Thyroid gland (tissue), 4 donors: ENCODE results near the gene ZNF579. TPM values are rescaled to one million over a fixed set of nuclear protein-coding genes. Genes with fewer than 3 reads are reported as not detected.

Experiments
- DNase-seq, 2 donors: peaks; one replicate each; pipeline ENCODE4 v3.0.0-alpha.2; 2019
- H3K27ac ChIP-seq, 3 donors: fragments of 200-600 bp; sonication (generic); 1 replicate in 2 of 3; 2 replicates in 1 of 3; pipeline ENCODE4 v1.5.1; 2016 to 2019; ENCODE audit warnings: mild to moderate bottlenecking in 1 of 3, moderate library complexity in 1 of 3
- H3K27me3 ChIP-seq: fragments of 200-600 bp; sonication (generic); one replicate; pipeline ENCODE4 v1.5.1; 2019
- H3K36me3 ChIP-seq, 2 donors: fragments of 200-600 bp; sonication (generic); one replicate each; pipeline ENCODE4 v1.5.1; 2016 to 2019
- H3K4me1 ChIP-seq, 2 donors: fragments of 200-600 bp; sonication (generic); one replicate each; pipeline ENCODE4 v1.5.1; 2017 to 2019
- H3K4me3 ChIP-seq, 3 donors: fragments of 200-600 bp; sonication (generic); replicated peaks in 1 of 3; 1 replicate in 2 of 3; 2 replicates in 1 of 3; pipeline ENCODE4 v1.5.1; 2016; ENCODE audit warnings: mild to moderate bottlenecking in 1 of 3
- H3K9me3 ChIP-seq: fragments of 200-600 bp; sonication (generic); one replicate; pipeline ENCODE4 v1.5.1; 2017
- POLR2A ChIP-seq, 2 donors: fragments of 450-650 bp; IDR thresholded peaks; one replicate each; pipeline ENCODE4 v1.6.1; 2017; ENCODE audit warnings: antibody characterized with exemption in 2 of 2, mild to moderate bottlenecking in 2 of 2, moderate library complexity in 1 of 2
- WGBS, 2 donors: methylation state at CpG; one replicate each; pipeline ENCODE4 v1.1.5; 2017; 5-methylcytosine and 5-hydroxymethylcytosine counted together
- intact Hi-C: fragments of 100-400 bp; cut with DNase I; formaldehyde crosslinking; loops from one replicate; pipeline ENCODE4 v1.15.1; 2023
- total RNA-seq, 4 donors: library from RNA; depleted of rRNA; stranded (reverse); fragments of >200 nt; gene quantifications; one replicate each; pipeline ENCODE4 v1.2.3, GENCODE V29; 2016
- TF ChIP-seq, protein P1 (sequence below), 6 experiments: fragments of 200-600 bp in 3 of 6; fragments of 450-650 bp in 3 of 6; sonication (generic) in 3 of 6; IDR thresholded peaks; one replicate each; pipeline ENCODE4 v1.5.1; 2016 to 2019; ENCODE audit warnings: antibody characterized with exemption in 6 of 6, mild to moderate bottlenecking in 2 of 6, inconsistent platforms in 1 of 6, moderate library complexity in 1 of 6

Gene ZNF579
- total RNA-seq, 4 donors from 2014 or later: 4.0 to 7.5 (median 6.6) TPM

DNA sequence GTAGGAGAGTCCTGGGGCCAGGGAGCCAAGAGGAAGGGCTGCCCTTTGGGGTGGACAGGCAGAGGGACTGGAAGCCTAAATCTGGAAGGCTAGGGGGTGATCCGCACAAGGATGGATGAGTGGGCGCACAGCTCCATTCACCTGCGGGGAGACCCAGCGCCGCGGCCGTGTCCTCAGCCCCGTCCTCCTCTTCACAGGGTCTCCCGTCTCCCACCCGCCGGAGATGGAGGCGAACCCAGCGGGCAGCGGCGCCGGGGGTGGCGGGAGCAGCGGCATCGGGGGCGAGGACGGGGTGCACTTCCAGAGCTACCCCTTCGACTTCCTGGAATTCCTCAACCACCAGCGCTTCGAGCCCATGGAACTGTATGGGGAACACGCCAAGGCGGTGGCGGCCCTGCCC, 32.7 kb upstream of the ZNF579 start:
- H3K4me3 ChIP-seq: no peak overlapping the region
- intact Hi-C loops: no loop called here
- 86 to 95% methylated on average over 15 to 27 of the region's 27 CpGs for WGBS, 2 donors
- H3K4me1 ChIP-seq: no peaks in the 10 kb centered on the region
- peaks cover 15 to 28% of the 10 kb centered on the region in 2 donors for H3K36me3 ChIP-seq
- TF ChIP-seq, protein P1, sequence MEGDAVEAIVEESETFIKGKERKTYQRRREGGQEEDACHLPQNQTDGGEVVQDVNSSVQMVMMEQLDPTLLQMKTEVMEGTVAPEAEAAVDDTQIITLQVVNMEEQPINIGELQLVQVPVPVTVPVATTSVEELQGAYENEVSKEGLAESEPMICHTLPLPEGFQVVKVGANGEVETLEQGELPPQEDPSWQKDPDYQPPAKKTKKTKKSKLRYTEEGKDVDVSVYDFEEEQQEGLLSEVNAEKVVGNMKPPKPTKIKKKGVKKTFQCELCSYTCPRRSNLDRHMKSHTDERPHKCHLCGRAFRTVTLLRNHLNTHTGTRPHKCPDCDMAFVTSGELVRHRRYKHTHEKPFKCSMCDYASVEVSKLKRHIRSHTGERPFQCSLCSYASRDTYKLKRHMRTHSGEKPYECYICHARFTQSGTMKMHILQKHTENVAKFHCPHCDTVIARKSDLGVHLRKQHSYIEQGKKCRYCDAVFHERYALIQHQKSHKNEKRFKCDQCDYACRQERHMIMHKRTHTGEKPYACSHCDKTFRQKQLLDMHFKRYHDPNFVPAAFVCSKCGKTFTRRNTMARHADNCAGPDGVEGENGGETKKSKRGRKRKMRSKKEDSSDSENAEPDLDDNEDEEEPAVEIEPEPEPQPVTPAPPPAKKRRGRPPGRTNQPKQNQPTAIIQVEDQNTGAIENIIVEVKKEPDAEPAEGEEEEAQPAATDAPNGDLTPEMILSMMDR (IDR thresholded peaks at IDR 0.05): no peak
- TF ChIP-seq POLR2A (IDR thresholded peaks at IDR 0.05): no peak
- DNase-seq: no peak
- no peaks in the 10 kb centered on the region for H3K9me3 ChIP-seq
- H3K27ac ChIP-seq: no peak overlapping the region
- no peaks in the 10 kb centered on the region for H3K27me3 ChIP-seq

DNA sequence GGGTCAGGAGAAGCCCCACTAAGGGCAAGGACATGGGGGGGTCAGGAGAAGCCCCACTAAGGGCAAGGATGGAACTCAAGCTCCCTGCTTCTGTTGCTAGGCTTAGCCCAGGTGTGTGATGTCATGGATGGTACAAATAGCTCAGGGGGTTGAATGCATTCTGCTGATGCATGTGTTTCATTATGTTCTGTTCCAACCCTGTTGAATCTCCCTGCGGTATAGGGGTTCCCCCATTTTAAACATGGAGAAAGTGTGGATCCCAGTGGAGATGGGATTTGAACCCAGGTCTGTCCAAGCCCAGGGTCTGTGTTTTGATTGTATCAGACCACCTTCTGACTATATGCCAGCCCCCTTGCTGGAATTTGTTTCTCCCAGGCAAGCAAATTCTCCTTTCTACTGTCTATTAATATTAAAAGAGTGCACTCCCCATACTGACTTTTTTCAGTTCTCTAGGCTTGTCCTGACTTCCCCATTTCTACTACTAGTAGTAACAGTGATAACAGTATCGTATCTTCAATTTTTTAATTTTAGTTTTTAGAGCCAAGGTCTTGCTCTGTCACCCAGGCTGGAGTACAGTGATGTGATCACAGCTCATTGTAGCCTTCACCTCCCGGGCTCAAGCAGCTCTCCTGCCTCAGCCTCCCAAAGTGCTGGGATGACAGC, 31.5 kb upstream of the ZNF579 start:
- TF ChIP-seq, protein P1 (IDR thresholded peaks at IDR 0.05): no peak
- TF ChIP-seq POLR2A (IDR thresholded peaks at IDR 0.05): no peak
- intact Hi-C loops: no loop called here
- Histone ChIP-seq H3K4me1 (no peaks in the 10 kb centered on the region), H3K4me3 (no peak overlapping the region), H3K27ac (no peak overlapping the region), H3K27me3 (no peaks in the 10 kb centered on the region), H3K36me3 (peaks cover 15 to 22% of the 10 kb centered on the region in 2 donors), H3K9me3 (no peaks in the 10 kb centered on the region)
- DNase-seq: no peak
- whole genome bisulfite sequencing, 2 donors: 90 to 97% methylated on average over 3 of the region's 3 CpGs

DNA sequence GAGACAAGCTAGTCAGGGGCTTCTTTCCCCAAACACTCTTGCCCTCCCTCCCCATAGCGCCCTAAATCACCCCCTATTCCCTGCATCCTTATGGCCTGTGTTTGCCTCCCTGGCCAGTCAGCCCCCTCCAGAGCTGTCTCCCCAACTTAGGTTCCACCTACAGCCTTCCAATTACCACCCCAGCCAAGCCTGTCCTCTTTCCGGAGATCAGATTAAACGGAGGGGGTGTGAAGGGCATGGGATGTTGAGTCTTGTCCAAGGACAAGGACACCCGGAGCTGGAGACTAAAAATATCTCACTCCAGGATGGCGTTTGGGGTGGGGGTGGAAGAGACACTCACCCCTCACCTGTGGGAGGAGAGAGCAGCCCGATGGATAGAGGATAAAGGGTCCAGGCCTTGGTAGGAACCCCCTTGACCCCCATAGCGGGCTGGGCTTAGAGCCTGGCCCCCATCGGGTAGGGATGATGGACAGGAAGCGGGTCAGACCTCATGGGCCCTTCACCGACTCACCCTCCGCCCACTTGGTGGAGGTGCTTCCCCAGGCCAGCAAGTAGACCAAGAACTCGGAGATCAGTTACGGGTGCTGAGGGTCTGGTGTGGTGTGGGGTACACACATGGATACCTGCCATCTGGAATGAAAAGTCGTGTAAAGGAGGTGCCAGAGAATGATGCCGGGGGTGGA, 30.8 kb upstream of the ZNF579 start:
- H3K4me1 ChIP-seq: peaks cover 4 to 6% of the 10 kb centered on the region in 2 donors
- H3K36me3 ChIP-seq: peaks cover 12 to 16% of the 10 kb centered on the region in 2 donors
- intact Hi-C loops: no loop called here
- no peaks in the 10 kb centered on the region for H3K9me3 ChIP-seq
- TF ChIP-seq, protein P1 (IDR thresholded peaks at IDR 0.05): no peak
- no peak for TF ChIP-seq POLR2A (IDR thresholded peaks at IDR 0.05)
- no peak overlapping the region for H3K27ac ChIP-seq
- H3K27me3 ChIP-seq: no peaks in the 10 kb centered on the region
- 78 to 85% methylated on average over 15 of the region's 15 CpGs for WGBS, 2 donors
- no peak for DNase-seq
- no peak overlapping the region for H3K4me3 ChIP-seq

DNA sequence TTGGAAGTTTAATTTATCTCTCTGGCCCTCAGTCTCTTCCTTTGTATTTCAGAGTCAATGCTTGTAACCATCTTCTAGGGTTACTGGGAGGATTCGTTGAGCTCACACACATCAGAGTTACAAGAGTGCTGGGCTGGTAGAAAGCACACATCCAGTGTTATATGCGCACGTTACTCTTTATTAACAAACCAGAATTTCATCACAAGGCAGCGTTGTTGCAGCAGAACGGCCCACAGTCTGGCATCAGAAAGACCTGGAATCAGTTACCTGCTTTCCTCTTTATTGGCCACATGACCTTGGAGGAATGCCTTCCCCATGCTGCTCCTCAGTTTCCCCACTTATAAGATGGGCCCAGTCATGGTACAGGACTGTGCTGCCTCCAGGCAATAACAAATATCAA, 28.7 kb upstream of the ZNF579 start:
- peaks cover 12 to 14% of the 10 kb centered on the region in 2 donors for H3K4me1 ChIP-seq
- TF ChIP-seq POLR2A (IDR thresholded peaks at IDR 0.05): no peak
- TF ChIP-seq, protein P1 (IDR thresholded peaks at IDR 0.05): no peak
- no peaks in the 10 kb centered on the region for H3K27me3 ChIP-seq
- no peak for DNase-seq
- no peaks in the 10 kb centered on the region for H3K9me3 ChIP-seq
- WGBS, 2 donors: 90 to 98% methylated on average over 5 of the region's 5 CpGs
- H3K4me3 ChIP-seq: no peak overlapping the region
- intact Hi-C loops: loop anchor here (5.0 kb wide), 1 partner anchor 92 kb away; no protein-coding TSS in a partner anchor
- peaks cover 0 to 3% of the 10 kb centered on the region in 2 donors for H3K36me3 ChIP-seq
- H3K27ac ChIP-seq: no peak overlapping the region

DNA sequence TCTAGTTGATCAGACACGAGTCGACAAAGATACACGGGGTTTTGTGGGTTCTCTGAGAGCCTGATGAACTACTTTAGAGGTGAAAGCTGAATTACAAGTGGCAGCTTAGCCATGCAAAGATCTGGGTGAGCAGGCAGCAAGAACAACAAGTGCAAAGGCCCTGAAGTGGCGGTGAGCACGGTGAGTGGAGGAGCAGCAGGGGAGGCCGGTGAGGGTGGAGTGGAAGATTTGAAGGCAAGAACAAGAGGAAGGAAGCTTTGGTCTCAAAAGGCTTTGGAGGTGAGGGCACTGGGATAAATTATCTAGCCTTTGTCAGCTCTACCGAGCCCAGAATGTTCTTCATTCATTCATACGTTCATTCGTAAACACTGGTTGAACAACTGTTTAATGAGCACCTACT, 26.2 kb upstream of the ZNF579 start:
- intact Hi-C loops: loop anchor here (5.0 kb wide), 1 partner anchor 90 kb away; no protein-coding TSS in a partner anchor
- no peak overlapping the region for H3K27ac ChIP-seq
- H3K4me3 ChIP-seq: peak overlapping the region in 1 of 3 donors; percentile 95
- WGBS, 2 donors: 48 to 61% methylated on average over 9 of the region's 9 CpGs
- H3K36me3 ChIP-seq: no peaks in the 10 kb centered on the region
- DNase-seq: no peak
- H3K27me3 ChIP-seq: no peaks in the 10 kb centered on the region
- TF ChIP-seq, protein P1 (IDR thresholded peaks at IDR 0.05): no peak
- TF ChIP-seq POLR2A (IDR thresholded peaks at IDR 0.05): no peak
- H3K4me1 ChIP-seq: peaks cover 13 to 18% of the 10 kb centered on the region in 2 donors
- no peaks in the 10 kb centered on the region for H3K9me3 ChIP-seq
